NCI-H1048 (cell line): ENCODE measurements around the gene KIRREL3.
"Not testable (repeated sequence)": the region's sequence is repeated elsewhere in the genome, so short reads cannot be mapped to it uniquely, and the experiment has no call there.

Experiments
- DNase-seq: peaks from one replicate; lab custom pipeline; 2025; lab: John Stamatoyannopoulos, UW

The KIRREL3 gene

DNA sequence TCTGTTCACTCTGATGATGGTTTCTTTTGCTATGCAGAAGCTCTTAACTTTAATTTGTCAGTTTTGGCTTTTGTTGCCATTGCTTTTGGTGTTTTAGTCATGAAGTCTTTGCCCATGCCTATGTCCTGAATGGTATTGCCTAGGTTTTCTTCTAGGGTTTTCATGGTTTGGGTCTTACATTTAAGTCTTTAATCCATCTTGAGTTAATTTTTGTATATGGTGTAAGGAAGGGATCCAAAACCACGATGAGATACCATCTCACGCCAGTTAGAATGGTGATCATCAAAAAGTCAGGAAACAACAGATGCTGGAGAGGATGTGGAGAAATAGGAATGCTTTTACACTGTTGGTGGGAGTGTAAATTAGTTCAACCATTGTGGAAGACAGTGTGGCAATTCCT, 48.0 kb downstream of the KIRREL3 start:
- not testable (repeated sequence) for DNase-seq

GRCh38 chr11:126951465-126951864, 49.1 kb downstream of the KIRREL3 start:
- no peak for DNase-seq

GRCh38 chr11:126949066-126949891, 51.3 kb downstream of the KIRREL3 start:
- no peak for DNase-seq

DNA sequence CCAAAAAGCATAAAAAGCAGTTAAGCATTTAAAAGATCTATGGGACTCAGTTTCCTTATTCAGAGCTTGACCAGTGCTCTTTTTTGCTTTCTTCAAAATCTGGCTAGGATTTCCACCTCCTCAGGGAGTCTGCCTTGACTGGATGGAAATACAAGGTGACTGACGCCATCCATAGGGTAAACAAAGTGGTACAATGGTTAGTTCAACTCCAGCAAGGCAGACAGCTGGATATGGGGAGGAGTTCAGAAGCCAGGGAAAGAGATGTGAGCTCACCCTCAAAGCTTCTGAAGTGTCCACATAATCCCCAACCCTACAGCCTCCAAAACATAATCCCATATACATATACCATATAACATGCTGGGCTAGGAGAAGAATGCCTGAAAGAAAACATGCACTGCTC, 52.0 kb downstream of the KIRREL3 start:
- DNase-seq: no peak

GRCh38 chr11:126945319-126945718, 55.3 kb downstream of the KIRREL3 start:
- no peak for DNase-seq

DNA sequence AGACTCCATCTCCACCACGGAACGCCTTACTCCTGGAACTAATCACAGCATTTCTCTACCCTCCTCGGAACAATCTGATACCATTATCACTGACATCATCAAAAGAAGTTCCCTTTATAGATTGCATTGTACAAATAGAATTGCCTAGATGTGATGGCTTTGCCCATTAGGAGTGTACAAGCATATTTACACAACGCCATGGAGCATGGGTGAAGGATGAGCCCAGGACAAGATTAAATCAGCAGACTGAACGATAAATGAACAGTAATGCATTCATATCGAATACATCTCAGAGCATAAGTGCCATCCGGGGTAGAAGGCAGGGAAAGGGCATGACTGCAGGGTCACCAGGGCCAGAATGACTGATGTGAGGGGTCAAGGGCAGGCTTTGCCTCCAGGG, 57.3 kb downstream of the KIRREL3 start:
- DNase-seq: no peak

DNA sequence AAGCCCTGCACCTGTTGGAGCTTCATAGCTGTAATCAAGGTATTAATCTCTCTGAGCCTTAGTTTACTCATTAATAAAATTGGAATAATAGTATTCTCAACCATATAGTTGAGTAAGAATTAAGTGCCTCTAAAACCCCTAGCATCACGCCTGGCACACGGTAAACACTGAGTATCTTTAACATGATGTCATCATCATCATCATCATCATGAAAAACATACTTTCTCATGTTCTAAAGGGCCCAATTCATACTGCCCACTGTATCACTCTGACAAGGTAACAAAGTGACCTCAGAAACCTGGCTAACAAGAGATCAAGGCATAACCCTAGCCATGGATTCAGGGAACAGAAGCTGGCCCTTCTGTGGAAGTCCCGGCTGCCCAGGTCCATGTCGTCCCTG, 58.4 kb downstream of the KIRREL3 start:
- DNase-seq: no peak

- no peak for DNase-seq
These were observed 61.0 kb downstream of the KIRREL3 start for GRCh38 chr11:126939552-126939951.

DNA sequence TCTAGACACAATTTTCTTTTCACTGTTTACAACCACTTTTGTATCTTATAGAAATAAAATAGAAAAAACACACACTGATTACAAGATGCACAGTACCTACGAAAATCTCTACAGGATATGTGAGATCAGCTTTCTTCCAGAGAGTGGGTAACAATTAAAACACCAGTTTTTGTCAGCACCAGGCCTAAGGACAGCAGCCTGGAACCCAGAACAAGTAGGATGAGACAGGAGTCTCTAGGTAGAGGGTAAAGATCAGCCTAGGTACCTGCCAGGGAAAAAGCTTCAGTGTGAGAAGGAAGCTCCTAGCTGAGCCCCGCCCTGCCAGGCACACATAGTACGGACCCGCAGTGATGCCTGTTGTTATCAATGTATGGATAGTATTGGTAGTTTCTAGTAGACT, 61.9 kb downstream of the KIRREL3 start:
- DNase-seq: no peak

DNA sequence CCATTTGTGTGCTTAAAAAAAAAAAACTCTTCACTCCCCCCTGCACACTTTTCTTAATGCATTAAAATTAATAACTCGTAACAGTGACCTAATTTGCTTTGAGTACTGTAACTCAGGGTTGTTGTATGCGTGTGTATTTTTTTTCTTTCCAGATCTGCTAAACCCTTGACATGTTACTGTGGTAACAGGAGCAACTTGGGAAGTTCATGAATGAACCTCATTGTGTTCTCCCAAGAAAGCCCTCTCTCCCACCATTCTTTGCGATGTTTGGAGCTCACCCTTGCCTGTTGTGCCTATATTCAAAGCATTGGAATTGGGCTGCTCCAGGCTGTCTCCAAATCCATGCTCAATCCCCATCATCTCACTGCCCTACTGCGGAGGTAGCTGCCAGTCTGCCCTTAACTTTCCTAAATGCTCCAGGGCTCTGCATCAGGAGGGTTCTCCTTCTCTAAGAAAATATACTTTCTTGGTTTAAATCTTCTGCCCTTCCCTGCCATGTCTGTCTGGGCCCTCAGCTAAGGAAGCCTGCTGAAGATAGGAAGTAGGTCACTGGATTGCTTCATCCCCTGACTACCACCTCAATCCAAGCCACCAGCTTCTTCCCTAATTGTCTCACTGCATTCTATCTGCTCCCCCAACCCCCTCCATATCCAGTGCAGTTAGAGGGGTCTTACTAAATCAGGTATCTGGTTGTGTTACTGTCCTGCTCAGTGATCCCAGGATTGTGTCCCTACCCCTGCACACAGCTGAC, 70.3 kb downstream of the KIRREL3 start:
- peak; percentile 44 for DNase-seq

DNA sequence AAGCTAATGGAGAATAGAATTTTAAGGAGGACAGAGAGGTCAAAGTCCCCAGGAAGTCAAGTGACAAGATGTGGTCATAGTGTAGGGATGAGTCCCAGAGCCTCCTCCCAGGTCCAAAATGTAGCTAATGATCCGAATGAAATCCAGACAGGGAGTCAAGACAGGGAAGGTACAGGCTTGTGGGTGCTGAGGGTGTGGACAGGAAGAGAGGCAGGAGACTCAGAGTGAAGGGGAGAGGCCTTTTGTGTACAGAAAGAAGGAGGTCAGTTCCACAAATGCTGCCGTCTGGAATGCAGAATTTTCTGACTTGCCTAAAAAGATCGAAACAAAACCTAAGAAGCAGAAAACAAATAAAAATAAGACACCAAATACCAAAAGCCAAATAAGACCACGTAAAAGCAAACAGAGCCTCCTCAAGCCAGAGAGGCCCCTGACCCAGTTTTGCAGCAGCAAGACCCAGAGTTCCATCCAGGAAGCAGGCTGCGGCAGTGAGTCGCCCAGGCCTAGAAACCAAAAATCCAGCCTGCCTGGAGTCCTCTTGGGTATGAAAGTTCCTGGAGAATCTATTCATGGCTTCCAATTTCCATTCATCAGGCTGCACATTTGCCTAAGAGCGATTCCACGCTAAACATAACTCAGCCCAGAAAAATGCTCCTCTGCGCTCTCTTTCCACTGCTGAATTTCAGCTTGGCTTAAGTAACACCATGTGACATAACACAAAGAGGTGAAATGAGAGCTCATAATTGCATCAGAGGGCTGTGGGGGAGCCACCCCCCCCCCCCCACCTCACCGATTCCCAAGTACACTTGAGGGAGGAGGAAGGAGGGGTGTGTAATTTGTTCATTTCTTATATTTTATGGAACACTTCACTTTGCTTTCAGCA, 71.2 kb downstream of the KIRREL3 start:
- no peak for DNase-seq

- DNase-seq: no peak
These were observed 72.9 kb downstream of the KIRREL3 start for GRCh38 chr11:126927623-126928022.

- no peak for DNase-seq
These were observed 74.2 kb downstream of the KIRREL3 start for GRCh38 chr11:126926376-126926791.

- no peak for DNase-seq
These were observed 75.1 kb downstream of the KIRREL3 start for GRCh38 chr11:126925321-126926093.

GRCh38 chr11:126924376-126925040, 76.1 kb downstream of the KIRREL3 start:
- no peak for DNase-seq

GRCh38 chr11:126920833-126921232, 79.7 kb downstream of the KIRREL3 start:
- no peak for DNase-seq

- no peak for DNase-seq
These were observed 81.3 kb downstream of the KIRREL3 start for GRCh38 chr11:126919147-126919823.

DNA sequence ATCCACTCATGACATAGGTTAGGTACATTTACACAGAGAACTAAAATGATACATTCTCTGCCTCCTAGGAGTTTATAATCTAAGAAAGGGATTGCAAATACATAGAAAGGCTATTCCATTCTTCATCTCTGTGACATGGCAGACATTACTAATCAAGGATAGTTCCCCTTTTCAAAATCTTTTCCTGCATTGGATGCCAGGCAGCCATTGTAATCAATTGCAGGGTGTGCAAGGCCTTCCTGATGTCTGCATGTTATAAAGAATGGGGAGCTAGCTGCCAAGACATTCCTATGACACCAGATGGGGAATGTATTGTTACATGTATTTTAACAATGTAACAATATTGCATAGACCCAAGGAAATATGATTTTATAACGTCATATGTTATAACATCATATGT, 82.0 kb downstream of the KIRREL3 start:
- DNase-seq: no peak

- DNase-seq: no peak
These were observed 82.9 kb downstream of the KIRREL3 start for GRCh38 chr11:126917531-126918204.

GRCh38 chr11:126915430-126915829, 85.1 kb downstream of the KIRREL3 start:
- no peak for DNase-seq
